ENCODE measurements around the gene NOC2L.

NOC2L gene

GRCh38 chr1:923131-923990 lies 35.7 kb downstream of the NOC2L start, which contains the start of gene SAMD11:
TSS of gene SAMD11 (plus strand) at chr1:923923. CDS start at chr1:924432, 509 bp downstream.
- WGBS (ENCODE audit: insufficient coverage): under 1% methylated on average over 54 of the region's 72 CpGs
- H3K4me3 ChIP-seq (ENCODE audit: control insufficient read depth in 1 of 7, extremely low read depth in 1 of 7, insufficient read depth in 4 of 7, low read depth in 2 of 7, low read length in 6 of 7): peak within 1 kb of the TSS in 6 of 7 experiments; percentile 23 to 71 (median 57)
- peaks cover 0 to 70% (median 20%) of the 10 kb centered on the region in 5 experiments for H3K27me3 ChIP-seq (replicated peaks in 2 of 5; ENCODE audit: control insufficient read depth in 4 of 5, insufficient read depth in 5 of 5, low read length in 4 of 5)
- ChIA-PET POLR2A (interaction anchor here (0.6 to 1.0 kb wide), 2 partner anchors 13 to 19 kb away, joined by 3 read pairs; no protein-coding TSS in a partner anchor), CTCF (interaction anchor here (0.8 to 3.3 kb wide), 7 partner anchors 8 to 18 kb away, joined by 3 to 15 read pairs (median 3); no protein-coding TSS in a partner anchor)
- no peak within 1 kb of the TSS for H3K27ac ChIP-seq (ENCODE audit: insufficient read depth in 1 of 2, low read depth in 1 of 2, low read length in 2 of 2, poor library complexity in 1 of 2, severe bottlenecking in 2 of 2)
- H3K9me3 ChIP-seq (ENCODE audit: control extremely low read depth in 1 of 5, control insufficient read depth in 4 of 5, insufficient read depth in 2 of 5, low read depth in 1 of 5, low read length in 4 of 5): no peaks in the 10 kb centered on the region
- peaks cover 0 to 60% (median 51%) of the 10 kb centered on the region in 4 experiments for H3K4me1 ChIP-seq (ENCODE audit: control extremely low read depth in 1 of 4, control insufficient read depth in 4 of 4, insufficient read depth in 4 of 4, low read length in 3 of 4)
- peak; percentile 70 to 90 (median 87) for DNase-seq
- no peaks in the 10 kb centered on the region for H3K36me3 ChIP-seq (ENCODE audit: control insufficient read depth in 4 of 4, insufficient read depth in 4 of 4, low read length in 3 of 4)

- CTCF ChIA-PET: interaction anchor here (1.5 to 3.7 kb wide), 2 partner anchors 9 to 16 kb away, joined by 5 to 23 read pairs; no protein-coding TSS in a partner anchor
- peaks cover 0 to 50% (median 14%) of the 10 kb centered on the region in 5 experiments for H3K27me3 ChIP-seq (replicated peaks in 2 of 5; ENCODE audit: control insufficient read depth in 4 of 5, insufficient read depth in 5 of 5, low read length in 4 of 5)
- POLR2A ChIA-PET: no interaction called here
Observed at GRCh38 chr1:921011-921837, 37.8 kb downstream of the NOC2L start.

GRCh38 chr1:920521-920920 lies 38.5 kb downstream of the NOC2L start:
- H3K27ac ChIP-seq (ENCODE audit: insufficient read depth in 1 of 2, low read depth in 1 of 2, low read length in 2 of 2, poor library complexity in 1 of 2, severe bottlenecking in 2 of 2): no peak overlapping the region
- H3K36me3 ChIP-seq (ENCODE audit: control insufficient read depth in 4 of 4, insufficient read depth in 4 of 4, low read length in 3 of 4): no peaks in the 10 kb centered on the region
- H3K4me3 ChIP-seq (ENCODE audit: control insufficient read depth in 1 of 7, extremely low read depth in 1 of 7, insufficient read depth in 4 of 7, low read depth in 2 of 7, low read length in 6 of 7): peak overlapping the region in 3 of 7 experiments; percentile 20 to 42 (median 40)
- peaks cover 0 to 43% (median 10%) of the 10 kb centered on the region in 5 experiments for H3K27me3 ChIP-seq (replicated peaks in 2 of 5; ENCODE audit: control insufficient read depth in 4 of 5, insufficient read depth in 5 of 5, low read length in 4 of 5)
- no peak for DNase-seq
- ChIA-PET POLR2A (no interaction called here), CTCF (interaction anchor here (0.5 to 3.7 kb wide), 3 partner anchors 10 to 16 kb away, joined by 3 to 23 read pairs (median 5); no protein-coding TSS in a partner anchor)
- H3K9me3 ChIP-seq (ENCODE audit: control extremely low read depth in 1 of 5, control insufficient read depth in 4 of 5, insufficient read depth in 2 of 5, low read depth in 1 of 5, low read length in 4 of 5): no peaks in the 10 kb centered on the region
- peaks cover 0 to 72% (median 60%) of the 10 kb centered on the region in 4 experiments for H3K4me1 ChIP-seq (ENCODE audit: control extremely low read depth in 1 of 4, control insufficient read depth in 4 of 4, insufficient read depth in 4 of 4, low read length in 3 of 4)
- WGBS (ENCODE audit: insufficient coverage): 19% methylated on average over 9 of the region's 13 CpGs

More at GRCh38 chr1:921011-921837, 37.8 kb downstream of the NOC2L start:
- Histone ChIP-seq H3K36me3 (ENCODE audit: control insufficient read depth in 4 of 4, insufficient read depth in 4 of 4, low read length in 3 of 4) (no peaks in the 10 kb centered on the region), H3K27ac (ENCODE audit: insufficient read depth in 1 of 2, low read depth in 1 of 2, low read length in 2 of 2, poor library complexity in 1 of 2, severe bottlenecking in 2 of 2) (no peak overlapping the region), H3K4me3 (ENCODE audit: control insufficient read depth in 1 of 7, extremely low read depth in 1 of 7, insufficient read depth in 4 of 7, low read depth in 2 of 7, low read length in 6 of 7) (peak overlapping the region in 4 of 7 experiments; percentile 6 to 42 (median 30)), H3K4me1 (ENCODE audit: control extremely low read depth in 1 of 4, control insufficient read depth in 4 of 4, insufficient read depth in 4 of 4, low read length in 3 of 4) (peaks cover 0 to 74% (median 62%) of the 10 kb centered on the region in 4 experiments), H3K9me3 (ENCODE audit: control extremely low read depth in 1 of 5, control insufficient read depth in 4 of 5, insufficient read depth in 2 of 5, low read depth in 1 of 5, low read length in 4 of 5) (no peaks in the 10 kb centered on the region)
- WGBS (ENCODE audit: insufficient coverage): 37% methylated on average over 29 of the region's 38 CpGs
- DNase-seq: peak; percentile 77 to 88 (median 87)

GRCh38 chr1:920010-920409 lies 39.0 kb downstream of the NOC2L start:
- ChIA-PET POLR2A (no interaction called here), CTCF (interaction anchor here (0.5 to 3.7 kb wide), 3 partner anchors 10 to 15 kb away, joined by 3 to 23 read pairs (median 5); no protein-coding TSS in a partner anchor)
- Histone ChIP-seq H3K36me3 (ENCODE audit: control insufficient read depth in 4 of 4, insufficient read depth in 4 of 4, low read length in 3 of 4) (no peaks in the 10 kb centered on the region), H3K9me3 (ENCODE audit: control extremely low read depth in 1 of 5, control insufficient read depth in 4 of 5, insufficient read depth in 2 of 5, low read depth in 1 of 5, low read length in 4 of 5) (no peaks in the 10 kb centered on the region), H3K4me1 (ENCODE audit: control extremely low read depth in 1 of 4, control insufficient read depth in 4 of 4, insufficient read depth in 4 of 4, low read length in 3 of 4) (peaks cover 0 to 72% (median 55%) of the 10 kb centered on the region in 4 experiments), H3K27me3 (replicated peaks in 2 of 5; ENCODE audit: control insufficient read depth in 4 of 5, insufficient read depth in 5 of 5, low read length in 4 of 5) (peaks cover 0 to 38% (median 10%) of the 10 kb centered on the region in 5 experiments), H3K27ac (ENCODE audit: insufficient read depth in 1 of 2, low read depth in 1 of 2, low read length in 2 of 2, poor library complexity in 1 of 2, severe bottlenecking in 2 of 2) (no peak overlapping the region), H3K4me3 (ENCODE audit: control insufficient read depth in 1 of 7, extremely low read depth in 1 of 7, insufficient read depth in 4 of 7, low read depth in 2 of 7, low read length in 6 of 7) (no peak overlapping the region)
- no peak for DNase-seq
- 88% methylated on average over 23 of the region's 23 CpGs for WGBS (ENCODE audit: insufficient coverage)

- Histone ChIP-seq H3K27ac (ENCODE audit: insufficient read depth in 1 of 2, low read depth in 1 of 2, low read length in 2 of 2, poor library complexity in 1 of 2, severe bottlenecking in 2 of 2) (no peak overlapping the region), H3K4me3 (ENCODE audit: control insufficient read depth in 1 of 7, extremely low read depth in 1 of 7, insufficient read depth in 4 of 7, low read depth in 2 of 7, low read length in 6 of 7) (no peak overlapping the region), H3K9me3 (ENCODE audit: control extremely low read depth in 1 of 5, control insufficient read depth in 4 of 5, insufficient read depth in 2 of 5, low read depth in 1 of 5, low read length in 4 of 5) (no peaks in the 10 kb centered on the region), H3K36me3 (ENCODE audit: control insufficient read depth in 4 of 4, insufficient read depth in 4 of 4, low read length in 3 of 4) (no peaks in the 10 kb centered on the region), H3K27me3 (replicated peaks in 2 of 5; ENCODE audit: control insufficient read depth in 4 of 5, insufficient read depth in 5 of 5, low read length in 4 of 5) (peaks cover 0 to 31% (median 10%) of the 10 kb centered on the region in 5 experiments), H3K4me1 (ENCODE audit: control extremely low read depth in 1 of 4, control insufficient read depth in 4 of 4, insufficient read depth in 4 of 4, low read length in 3 of 4) (peaks cover 0 to 66% (median 49%) of the 10 kb centered on the region in 4 experiments)
- whole genome bisulfite sequencing (ENCODE audit: insufficient coverage): 92% methylated on average over 26 of the region's 29 CpGs
- DNase-seq: no peak
- CTCF ChIA-PET: interaction anchor here (3.7 kb wide), 1 partner anchor 14 kb away, joined by 23 read pairs; no protein-coding TSS in a partner anchor
- POLR2A ChIA-PET: no interaction called here
Observed at GRCh38 chr1:919271-919872, 39.7 kb downstream of the NOC2L start.

GRCh38 chr1:918843-919242 lies 40.2 kb downstream of the NOC2L start:
- Histone ChIP-seq H3K27me3 (replicated peaks in 2 of 5; ENCODE audit: control insufficient read depth in 4 of 5, insufficient read depth in 5 of 5, low read length in 4 of 5) (peaks cover 0 to 29% (median 10%) of the 10 kb centered on the region in 5 experiments), H3K4me3 (ENCODE audit: control insufficient read depth in 1 of 7, extremely low read depth in 1 of 7, insufficient read depth in 4 of 7, low read depth in 2 of 7, low read length in 6 of 7) (no peak overlapping the region), H3K4me1 (ENCODE audit: control extremely low read depth in 1 of 4, control insufficient read depth in 4 of 4, insufficient read depth in 4 of 4, low read length in 3 of 4) (peaks cover 0 to 65% (median 45%) of the 10 kb centered on the region in 4 experiments), H3K27ac (ENCODE audit: insufficient read depth in 1 of 2, low read depth in 1 of 2, low read length in 2 of 2, poor library complexity in 1 of 2, severe bottlenecking in 2 of 2) (no peak overlapping the region), H3K9me3 (ENCODE audit: control extremely low read depth in 1 of 5, control insufficient read depth in 4 of 5, insufficient read depth in 2 of 5, low read depth in 1 of 5, low read length in 4 of 5) (no peaks in the 10 kb centered on the region), H3K36me3 (ENCODE audit: control insufficient read depth in 4 of 4, insufficient read depth in 4 of 4, low read length in 3 of 4) (no peaks in the 10 kb centered on the region)
- no peak for DNase-seq
- ChIA-PET POLR2A (no interaction called here), CTCF (interaction anchor here (3.7 kb wide), 1 partner anchor 14 kb away, joined by 23 read pairs; no protein-coding TSS in a partner anchor)
- WGBS (ENCODE audit: insufficient coverage): 96% methylated on average over 5 of the region's 6 CpGs

Data from common myeloid progenitor, CD34-positive (primary cell).